HG02840 (cell line): ENCODE data around the gene RALGPS1.

Experiments used
- ATAC-seq: cut with Tn5 transposase; IDR thresholded peaks from one replicate; pipeline ENCODE4 v1.9.1; 2021; ENCODE audit warnings: mild to moderate bottlenecking, moderate library complexity, moderate number of reproducible peaks; ENCODE audit not compliant: unreplicated experiment, low FRiP score

Gene RALGPS1

GRCh38 chr9:126902210-126902609, 12.4 kb upstream of the RALGPS1 start:
- ATAC-seq = no peak

DNA sequence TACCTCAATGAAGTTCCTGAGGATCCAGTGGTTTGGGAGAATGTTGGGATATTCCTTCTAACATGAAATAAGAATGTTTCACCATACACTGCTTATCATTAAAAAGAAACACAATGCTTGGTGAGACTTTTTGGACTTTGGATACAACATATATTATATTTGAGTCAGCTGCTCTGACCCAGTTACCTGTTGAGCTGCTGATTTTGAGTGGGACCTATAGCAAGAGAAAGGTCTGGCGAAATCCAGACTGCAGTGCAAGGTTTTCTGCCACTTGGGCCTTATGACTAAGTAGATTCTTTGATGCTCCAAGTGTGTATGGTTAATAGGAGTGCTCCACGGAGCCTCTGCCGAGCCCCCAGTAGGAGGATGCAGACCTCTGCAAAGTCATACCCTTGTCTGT, 10.0 kb upstream of the RALGPS1 start:
- ATAC-seq = no peak

DNA sequence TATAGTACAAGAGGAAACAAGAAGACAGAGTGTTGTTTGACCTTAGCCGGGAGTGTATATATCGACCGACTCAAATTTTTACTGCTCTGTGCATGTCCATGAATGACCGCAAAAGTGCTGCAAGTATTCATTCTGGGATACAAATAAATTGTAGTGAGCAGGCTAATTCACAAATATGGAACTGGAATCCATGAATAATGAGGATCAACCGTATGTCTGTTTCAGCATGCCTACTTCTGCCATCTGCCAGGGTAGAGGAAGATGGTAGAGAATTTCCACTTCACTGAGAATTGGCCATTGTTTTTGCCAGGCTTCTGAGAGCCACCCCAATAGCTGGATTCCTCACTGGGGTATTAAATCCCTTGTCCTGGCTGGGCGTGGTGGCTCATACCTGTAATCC, 8.5 kb upstream of the RALGPS1 start:
- no peak for ATAC-seq

GRCh38 chr9:126907058-126907457, 7.5 kb upstream of the RALGPS1 start:
- no peak for ATAC-seq

DNA sequence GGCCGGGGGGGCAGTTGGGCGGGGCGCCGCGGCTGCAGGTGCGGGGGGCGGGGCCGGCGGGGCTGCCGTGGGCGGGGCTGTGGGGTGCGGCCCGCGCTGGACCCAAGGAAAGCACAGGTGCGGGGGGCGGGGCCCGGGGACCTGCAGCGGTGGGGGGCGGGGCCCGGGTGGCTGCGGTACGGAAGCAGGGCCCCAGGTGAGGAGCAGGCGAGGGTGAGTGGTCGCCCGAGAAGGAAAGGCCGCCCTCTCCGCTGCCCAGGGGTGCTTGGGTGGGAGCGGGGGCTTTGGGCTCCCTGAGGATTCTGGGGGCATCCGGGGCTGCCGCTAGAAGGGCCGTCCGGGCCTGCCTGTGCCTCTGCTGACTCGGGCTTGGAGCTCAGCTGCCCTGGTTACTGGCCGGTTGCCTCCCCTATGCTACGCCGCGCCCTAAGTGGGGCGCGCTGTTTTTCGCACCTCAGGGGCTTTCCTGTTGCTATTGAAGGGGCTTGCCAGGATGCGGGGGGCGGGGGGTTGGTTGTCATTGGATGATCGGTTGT, 767 bp downstream of the RALGPS1 start:
- no peak for ATAC-seq

DNA sequence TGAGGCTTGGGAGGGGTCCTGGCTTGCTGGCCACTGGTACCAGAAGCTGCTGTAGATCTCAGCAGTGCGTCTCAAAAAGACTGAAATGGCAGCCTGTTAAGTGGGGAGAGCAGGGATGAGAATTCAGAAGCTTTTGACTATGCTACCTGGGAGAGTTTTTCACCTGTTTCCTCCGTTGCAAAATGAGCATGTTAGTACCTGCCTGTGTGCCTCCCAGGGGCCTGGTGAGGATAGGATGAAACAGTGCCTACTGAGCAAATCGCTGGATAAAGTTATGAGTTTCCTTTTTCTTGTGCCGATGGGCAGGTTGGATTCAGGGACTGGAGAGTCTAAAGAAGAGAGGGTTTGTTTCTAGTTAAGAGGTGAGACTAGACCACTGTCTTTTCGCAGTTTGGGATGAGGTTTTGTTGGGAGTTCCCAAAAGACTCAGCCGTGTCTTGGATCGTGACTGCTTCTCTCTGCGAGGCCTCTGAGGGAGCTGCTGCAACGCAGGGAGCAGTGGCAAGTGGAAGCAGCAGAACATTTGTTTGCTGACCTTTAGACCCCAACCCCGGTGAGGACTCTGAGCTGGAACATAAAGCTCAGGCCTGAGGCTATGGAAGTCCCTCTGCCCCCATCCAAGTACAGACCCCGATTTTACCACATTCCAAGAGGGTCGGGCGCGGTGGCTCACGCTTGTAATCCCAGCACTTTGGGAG, 1.4 kb downstream of the RALGPS1 start:
- ATAC-seq = no peak

DNA sequence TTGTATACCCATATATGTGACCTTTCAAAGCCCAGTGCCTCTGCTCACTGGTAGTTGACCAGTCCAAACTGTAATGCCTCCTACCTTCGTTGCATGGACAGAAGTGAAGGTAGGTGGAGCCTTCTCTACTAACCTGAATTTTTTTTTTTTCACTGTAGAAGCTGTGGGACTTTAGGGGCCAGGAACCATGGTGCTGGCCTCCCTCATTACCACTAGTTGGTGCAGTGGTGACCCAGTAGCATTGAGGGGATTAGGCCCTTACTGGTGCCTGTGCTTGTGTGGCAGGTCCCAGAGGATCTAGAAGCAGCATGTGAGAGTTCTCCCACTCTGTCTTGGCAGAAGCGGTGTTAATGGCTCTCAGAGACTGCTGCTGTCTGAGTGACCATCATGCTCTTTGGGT, 2.3 kb downstream of the RALGPS1 start:
- no peak for ATAC-seq

DNA sequence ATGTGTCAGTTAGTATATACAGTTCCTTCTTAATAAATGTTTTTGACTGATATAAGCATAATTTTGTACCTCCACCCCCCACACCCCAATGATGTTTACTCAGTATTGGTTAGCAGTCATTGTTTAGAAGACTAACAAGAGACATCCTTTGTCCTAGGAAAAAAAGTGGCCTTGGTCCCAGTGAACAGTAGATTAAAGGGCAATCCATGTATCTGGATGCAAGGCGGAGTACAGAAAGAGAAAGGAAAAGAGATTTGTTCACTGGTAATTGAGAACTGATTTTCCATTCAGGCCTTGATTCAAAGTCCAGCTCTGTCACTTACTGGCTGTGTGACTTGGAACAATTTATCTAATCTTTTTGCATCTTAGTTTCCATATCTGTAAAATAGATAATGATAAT, 4.6 kb downstream of the RALGPS1 start:
- ATAC-seq = no peak

DNA sequence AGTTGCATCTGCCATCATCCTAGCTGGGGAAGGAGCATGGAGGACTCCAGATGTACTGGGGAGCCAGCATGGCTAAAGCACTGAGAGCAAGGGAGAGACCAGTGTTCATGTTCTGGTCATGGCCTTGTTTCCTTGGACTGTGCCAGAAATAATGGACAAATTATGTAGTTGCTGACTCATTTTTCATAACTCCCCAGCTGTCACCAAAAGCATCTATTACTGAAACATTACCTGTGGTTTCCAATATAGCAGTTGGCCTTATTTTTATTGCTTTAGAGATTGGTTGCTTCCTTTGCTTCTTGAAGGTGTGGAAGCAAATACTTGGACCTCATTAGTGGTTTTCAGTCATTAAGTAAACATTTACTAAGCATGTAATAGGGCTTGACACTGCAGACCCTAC, 11.3 kb downstream of the RALGPS1 start:
- no peak for ATAC-seq

GRCh38 chr9:126926364-126926763, 11.8 kb downstream of the RALGPS1 start:
- ATAC-seq = no peak

DNA sequence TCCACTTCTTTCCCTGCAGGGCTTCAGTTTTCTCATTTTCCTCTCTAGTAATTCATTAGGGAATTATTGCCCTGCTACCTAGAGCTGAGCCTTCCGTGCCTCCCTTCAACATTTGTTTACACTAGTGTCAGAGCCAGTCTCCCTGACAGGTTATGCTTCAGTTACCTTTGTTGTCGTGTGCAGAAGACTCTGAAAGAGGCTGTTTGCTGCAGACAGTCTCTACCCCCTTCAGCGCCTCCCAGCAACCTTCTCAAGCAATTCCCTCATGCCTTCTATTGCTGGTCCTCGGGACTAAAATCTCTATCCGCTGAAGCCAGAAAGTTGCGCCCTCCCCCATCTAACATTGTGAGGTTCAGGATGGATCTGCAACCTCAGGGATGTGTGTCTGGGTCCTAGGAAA, 12.8 kb downstream of the RALGPS1 start:
- no peak for ATAC-seq

DNA sequence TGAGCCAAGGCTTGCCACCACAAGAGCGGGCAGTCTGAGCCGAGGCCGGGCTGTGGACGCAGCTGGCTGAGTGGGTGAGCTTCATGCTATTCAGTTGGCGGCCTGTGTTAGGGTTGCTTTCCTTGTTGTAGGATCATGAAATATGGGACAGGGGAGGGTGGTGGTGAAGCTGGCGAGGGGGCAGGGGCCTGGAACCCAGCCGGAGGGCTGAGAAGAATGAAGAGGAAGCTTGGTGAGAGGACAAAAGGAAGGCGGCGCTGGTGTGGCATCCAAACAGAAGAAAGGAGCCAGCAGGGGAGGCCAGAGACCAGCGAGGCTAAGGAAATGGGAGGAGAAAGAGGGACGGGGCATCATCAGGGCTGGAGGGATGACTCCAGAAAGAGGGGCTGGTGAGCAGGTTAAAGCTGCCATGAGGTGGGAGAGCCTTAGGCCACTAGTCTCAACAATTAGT, 18.3 kb downstream of the RALGPS1 start:
- no peak for ATAC-seq

GRCh38 chr9:126933334-126933980, 18.9 kb downstream of the RALGPS1 start:
- ATAC-seq = no peak

GRCh38 chr9:126934441-126934840, 19.9 kb downstream of the RALGPS1 start:
- no peak for ATAC-seq

GRCh38 chr9:126935630-126936029, 21.0 kb downstream of the RALGPS1 start:
- ATAC-seq = no peak

DNA sequence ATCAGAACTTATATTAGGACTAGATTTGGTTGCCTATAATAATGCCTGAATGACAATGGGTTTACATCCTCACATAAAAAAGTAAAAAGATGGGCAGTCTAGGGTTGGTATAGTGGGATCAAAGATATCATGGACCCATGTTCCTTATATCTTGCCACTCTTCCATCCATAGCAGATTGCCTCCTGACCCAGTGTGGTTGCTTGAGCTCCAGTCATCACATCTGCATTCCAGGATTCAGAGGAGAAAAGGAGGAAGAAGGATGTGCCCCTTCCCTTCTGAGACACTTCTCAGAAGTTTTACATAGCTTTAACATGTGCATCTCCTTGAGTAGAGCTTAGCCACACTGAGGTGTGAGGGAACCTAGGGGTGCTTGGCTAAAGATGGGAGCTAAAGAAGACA, 22.9 kb downstream of the RALGPS1 start:
- no peak for ATAC-seq

DNA sequence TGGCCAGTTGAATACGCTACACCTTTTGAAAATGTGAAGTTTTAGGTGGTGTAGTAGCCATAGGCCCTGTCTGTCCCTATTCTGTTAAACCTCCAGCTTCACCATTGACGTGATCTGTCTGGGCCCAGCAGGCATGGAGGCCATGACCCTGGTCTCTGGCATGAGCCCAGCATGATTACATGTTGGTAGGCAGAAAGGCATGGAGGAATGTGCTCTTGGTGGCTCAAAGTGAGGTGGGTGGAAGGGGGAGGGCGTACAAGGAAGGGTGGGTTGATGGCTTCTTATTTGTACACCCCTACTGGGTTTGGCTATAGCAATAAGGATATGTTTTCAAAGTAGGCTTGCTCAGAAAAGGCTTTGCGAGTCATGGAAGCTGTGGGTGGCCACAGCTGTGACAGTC, 23.7 kb downstream of the RALGPS1 start:
- ATAC-seq = no peak

GRCh38 chr9:126939821-126940221, 25.2 kb downstream of the RALGPS1 start:
- no peak for ATAC-seq

DNA sequence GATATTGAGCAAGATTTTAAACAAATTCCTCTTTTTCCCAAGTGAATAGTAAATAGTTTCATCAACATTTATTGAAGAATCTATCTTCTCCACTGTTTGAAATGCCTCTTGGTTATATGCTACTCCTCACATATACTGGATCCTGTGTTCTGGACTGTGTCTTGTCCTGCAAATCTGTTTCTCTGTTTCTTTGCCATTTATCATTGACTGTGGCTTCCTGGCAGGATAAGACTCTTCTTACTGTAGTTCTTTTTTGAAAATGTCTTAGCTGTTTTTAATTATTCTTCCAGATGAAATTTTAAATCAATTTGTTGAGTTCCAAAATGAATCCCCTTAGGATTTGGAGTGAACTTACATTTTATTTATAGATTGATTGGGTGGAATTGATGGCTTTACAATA, 27.8 kb downstream of the RALGPS1 start:
- no peak for ATAC-seq

DNA sequence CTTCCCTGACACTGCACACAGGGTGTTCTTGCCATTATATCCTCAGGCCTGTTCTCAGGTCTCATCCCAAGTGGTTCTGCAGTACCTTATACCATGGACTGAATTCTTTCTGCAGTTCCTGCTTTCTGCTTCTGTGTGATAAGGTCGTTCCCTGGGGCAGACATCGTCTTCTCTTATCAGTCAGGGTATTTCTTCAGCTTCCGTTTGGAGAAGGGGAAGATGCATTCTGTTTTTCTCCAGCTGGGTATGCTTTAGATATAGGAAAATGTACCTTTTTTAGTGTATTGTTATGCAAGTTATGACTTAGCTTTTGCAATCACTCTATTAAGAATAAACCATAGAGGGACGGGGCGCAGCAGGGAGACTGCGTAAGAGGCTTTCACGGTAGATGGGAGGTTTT, 31.1 kb downstream of the RALGPS1 start:
- ATAC-seq = no peak

DNA sequence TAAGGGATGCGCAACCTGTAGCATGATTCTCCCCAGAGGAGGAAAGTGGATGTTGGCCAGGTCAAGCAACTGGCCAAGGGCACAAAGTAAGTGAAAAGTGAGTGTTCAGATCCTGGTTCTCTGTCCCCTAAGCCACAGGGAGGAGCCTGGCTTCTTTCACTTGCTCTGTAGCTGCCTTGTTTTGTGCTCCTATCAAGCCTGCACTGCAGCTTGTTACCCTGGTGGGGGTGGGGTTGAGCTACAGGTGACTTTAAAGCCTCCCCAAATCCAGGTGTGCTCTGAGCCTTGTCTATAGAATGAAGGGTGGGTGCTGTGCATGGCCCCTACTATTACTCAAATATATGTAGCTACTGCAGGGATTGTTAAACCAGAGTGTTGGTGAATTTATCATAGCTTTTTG, 32.9 kb downstream of the RALGPS1 start:
- no peak for ATAC-seq
